Thymus (tissue), 11 donors: ENCODE results near the gene SNRPE. TPM values are rescaled to one million over a fixed set of nuclear protein-coding genes. Genes with fewer than 3 reads are reported as not detected.

Source experiments
- DNase-seq, 9 donors: peaks; one replicate each; pipeline ENCODE4 v3.0.0-alpha.2; 2013; ENCODE audit warnings: low spot score in 9 of 9, low read depth in 6 of 9, missing footprints in 1 of 9
- H3K27ac ChIP-seq, 2 donors: one replicate each; pipeline ENCODE4 v1.5.1; 2013; ENCODE audit warnings: control low read depth in 1 of 2, low read depth in 1 of 2, low read length in 1 of 2, mild to moderate bottlenecking in 1 of 2, moderate library complexity in 1 of 2
- H3K27me3 ChIP-seq, 2 donors: one replicate each; pipeline ENCODE4 v1.5.1; 2013; ENCODE audit warnings: low read length in 1 of 2; ENCODE audit not compliant: control insufficient read depth in 2 of 2, insufficient read depth in 1 of 2
- H3K36me3 ChIP-seq, 2 donors: one replicate each; pipeline ENCODE4 v1.5.1; 2013; ENCODE audit warnings: low read length in 1 of 2, mild to moderate bottlenecking in 1 of 2, moderate library complexity in 1 of 2; ENCODE audit not compliant: control insufficient read depth in 2 of 2, insufficient read depth in 2 of 2
- H3K4me1 ChIP-seq, 2 donors: one replicate each; pipeline ENCODE4 v1.5.1; 2013; ENCODE audit warnings: low read length in 2 of 2; ENCODE audit not compliant: control insufficient read depth in 2 of 2, insufficient read depth in 2 of 2
- H3K4me3 ChIP-seq, 2 donors: one replicate each; pipeline ENCODE4 v1.5.1; 2013; ENCODE audit warnings: low read length in 2 of 2, control low read depth in 1 of 2, mild to moderate bottlenecking in 1 of 2
- H3K9me3 ChIP-seq, 2 donors: one replicate each; pipeline ENCODE4 v1.5.1; 2013; ENCODE audit warnings: low read length in 1 of 2, mild to moderate bottlenecking in 1 of 2; ENCODE audit not compliant: control insufficient read depth in 2 of 2, insufficient read depth in 1 of 2
- WGBS: extraction: QIAGEN DNeasy Blood & Tissue Kit; methylation state at CpG from one replicate; pipeline ENCODE4 v1.1.7; 2013; 5-methylcytosine and 5-hydroxymethylcytosine counted together
- polyA plus RNA-seq: library from polyadenylated mRNA; stranded (reverse); fragments of 200-250 nt; gene quantifications from one replicate; pipeline ENCODE4 v1.2.3, GENCODE V29; 2013
- total RNA-seq: library from RNA; stranded (reverse); fragments of 120-200 nt; gene quantifications from one replicate; pipeline ENCODE4 v1.2.4, GENCODE V29; 2013
- donor health status: healthy.

SNRPE gene
- total and polyA plus RNA-seq, 2 donors = 147 to 266 TPM

DNA sequence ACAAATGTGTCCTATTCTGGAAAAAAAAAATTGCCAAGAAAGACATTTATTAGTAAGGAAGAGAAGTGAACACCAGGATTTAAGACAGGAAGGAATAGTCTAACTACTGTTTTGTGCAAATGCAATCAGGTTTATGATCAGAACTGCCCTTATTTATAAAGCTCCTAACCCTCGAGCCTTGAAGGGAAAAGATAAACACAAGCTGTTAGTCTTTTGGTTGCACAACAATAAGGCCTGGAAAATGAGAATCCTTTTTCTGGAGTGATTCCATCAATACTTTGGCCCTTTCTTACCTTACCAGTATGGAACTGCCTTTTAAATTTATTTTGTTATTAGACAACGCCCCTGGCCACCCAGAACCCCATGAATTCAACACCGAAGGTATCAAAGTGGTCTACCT, 52.9 kb downstream of the SNRPE start:
- Histone ChIP-seq H3K27ac (no peak overlapping the region), H3K9me3 (no peaks in the 10 kb centered on the region), H3K27me3 (no peaks in the 10 kb centered on the region), H3K4me1 (no peaks in the 10 kb centered on the region), H3K4me3 (no peak overlapping the region), H3K36me3 (no peaks in the 10 kb centered on the region)
- 97% methylated on average over 3 of the region's 3 CpGs for WGBS
- no peak for DNase-seq

DNA sequence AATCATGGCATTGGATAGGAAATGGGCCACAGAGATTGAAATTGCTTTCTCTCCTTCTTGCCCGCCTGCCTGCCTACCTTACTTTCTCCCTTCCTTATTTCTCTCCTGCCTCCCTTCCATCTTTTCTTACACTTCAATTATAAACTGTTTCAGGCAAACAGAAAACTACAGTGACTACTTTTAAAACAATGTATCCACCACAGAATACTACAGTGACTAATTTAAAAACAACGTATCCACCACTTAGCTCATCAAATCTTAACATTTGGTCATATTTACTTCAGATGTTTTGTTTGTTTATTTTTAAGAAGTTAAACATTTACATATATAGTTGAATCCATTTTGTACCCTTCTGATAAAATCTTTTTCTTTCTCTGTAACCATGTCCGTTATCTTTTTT, 54.4 kb downstream of the SNRPE start:
- Histone ChIP-seq H3K27ac (no peak overlapping the region), H3K4me3 (no peak overlapping the region), H3K36me3 (no peaks in the 10 kb centered on the region), H3K9me3 (no peaks in the 10 kb centered on the region), H3K27me3 (no peaks in the 10 kb centered on the region), H3K4me1 (no peaks in the 10 kb centered on the region)
- DNase-seq = no peak
- 94% methylated on average over 3 of the region's 3 CpGs for WGBS

DNA sequence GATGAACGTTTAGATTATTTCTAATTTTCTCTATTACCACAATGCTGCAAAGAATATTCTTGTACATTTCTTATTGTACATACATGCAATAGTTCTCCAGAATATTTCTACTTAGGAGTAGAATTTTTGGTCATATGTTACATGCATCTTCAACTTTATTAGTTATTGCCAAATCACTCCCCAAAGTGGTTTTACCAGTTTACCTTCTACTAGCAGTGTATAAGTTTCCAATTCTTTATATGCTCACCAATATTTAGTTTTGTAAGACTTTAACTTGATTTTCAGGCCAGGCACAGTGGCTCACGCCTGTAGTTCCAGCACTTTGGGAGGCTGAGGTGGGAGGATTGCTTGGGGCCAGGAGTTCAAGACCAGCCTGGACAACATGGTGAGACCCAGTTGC, 55.4 kb downstream of the SNRPE start:
- Histone ChIP-seq H3K36me3 (no peaks in the 10 kb centered on the region), H3K27me3 (no peaks in the 10 kb centered on the region), H3K4me1 (no peaks in the 10 kb centered on the region), H3K9me3 (no peaks in the 10 kb centered on the region), H3K4me3 (no peak overlapping the region), H3K27ac (no peak overlapping the region)
- no peak for DNase-seq
- 96% methylated on average over 2 of the region's 2 CpGs for WGBS

Other genes with a start within 250 kb of the SNRPE start
- gene ATP2B4, start 234.8 kb upstream of the SNRPE start, total RNA-seq = 19.9 TPM
- 35.5 TPM for gene ATP2B4, start 234.8 kb upstream of the SNRPE start, polyA plus RNA-seq
- 12.5 TPM for gene LAX1, start 96.4 kb upstream of the SNRPE start, total RNA-seq
- 5.1 TPM for gene LAX1, start 96.4 kb upstream of the SNRPE start, polyA plus RNA-seq
- 13.6 TPM for gene ZBED6, start 66.0 kb upstream of the SNRPE start, total RNA-seq
- 0.94 TPM for gene ZBED6, start 66.0 kb upstream of the SNRPE start, polyA plus RNA-seq
- 113 TPM for gene ZC3H11A, start 66.0 kb upstream of the SNRPE start, total RNA-seq
- gene ZC3H11A, start 66.0 kb upstream of the SNRPE start, polyA plus RNA-seq = 101 TPM
- 2.2 TPM for gene SOX13, start 211.5 kb downstream of the SNRPE start, total RNA-seq
- 3.8 TPM for gene SOX13, start 211.5 kb downstream of the SNRPE start, polyA plus RNA-seq